Dedifferentiated amniotic fluid mesenchymal stem cell (primary cell): Measurements from ENCODE around the gene B4GALT3.

ENCODE experiments used
- DNase-seq: peaks from one replicate; pipeline ENCODE4 v3.0.0-alpha.2; 2016; ENCODE audit errors: extremely low spot score

Gene B4GALT3

GRCh38 chr1:161188381-161188780, 11.1 kb upstream of the B4GALT3 start:
- DNase-seq, result no peak

GRCh38 chr1:161187311-161187710, 10.0 kb upstream of the B4GALT3 start:
- no peak for DNase-seq

GRCh38 chr1:161185732-161186311, 8.5 kb upstream of the B4GALT3 start:
- DNase-seq, result no peak

GRCh38 chr1:161185282-161185682, 8.0 kb upstream of the B4GALT3 start:
- DNase-seq, result no peak

GRCh38 chr1:161182214-161182613, 4.9 kb upstream of the B4GALT3 start:
- peak; percentile 42 for DNase-seq

GRCh38 chr1:161180639-161181038, 3.3 kb upstream of the B4GALT3 start:
- no peak for DNase-seq

- DNase-seq, result no peak
Observed at GRCh38 chr1:161179698-161180097, 2.4 kb upstream of the B4GALT3 start.

GRCh38 chr1:161177936-161178244, 583 bp upstream of the B4GALT3 start:
- DNase-seq, result no peak

GRCh38 chr1:161176468-161177111, 717 bp downstream of the B4GALT3 start:
- no peak for DNase-seq

- no peak for DNase-seq
Observed at GRCh38 chr1:161175771-161176453, 1.4 kb downstream of the B4GALT3 start.

GRCh38 chr1:161174911-161175310, 2.4 kb downstream of the B4GALT3 start:
- no peak for DNase-seq

- no peak for DNase-seq
Observed at GRCh38 chr1:161173711-161174110, 3.6 kb downstream of the B4GALT3 start.

GRCh38 chr1:161172776-161173376, 4.4 kb downstream of the B4GALT3 start:
- DNase-seq, result peak; percentile 32

GRCh38 chr1:161172349-161172748, 5.0 kb downstream of the B4GALT3 start:
- DNase-seq, result no peak

- no peak for DNase-seq
Observed at GRCh38 chr1:161171696-161172095, 5.6 kb downstream of the B4GALT3 start.

- DNase-seq, result no peak
Observed at GRCh38 chr1:161171191-161171590, 6.1 kb downstream of the B4GALT3 start.

GRCh38 chr1:161168906-161169305, 8.4 kb downstream of the B4GALT3 start:
- DNase-seq, result no peak

- no peak for DNase-seq
Observed at GRCh38 chr1:161166669-161167548, 10.4 kb downstream of the B4GALT3 start.

GRCh38 chr1:161165742-161166668, 11.3 kb downstream of the B4GALT3 start, which contains the start of gene PPOX:
PPOX (plus strand) TSS chr1:161166426; CDS start chr1:161166848, 422 bp downstream.
- DNase-seq, result peak; percentile 99

- DNase-seq, result no peak
Observed at GRCh38 chr1:161164901-161165610, 12.3 kb downstream of the B4GALT3 start.
